HEK293 (cell line): ENCODE data around the gene TSSK3.

Source experiments
- HOXC10 ChIP-seq: sonication (generic); formaldehyde crosslinking; IDR thresholded peaks from 2 replicates; pipeline ENCODE4 v1.8.1; 2023; ENCODE audit warnings: mild to moderate bottlenecking, missing genetic modification reagents
- MYNN ChIP-seq: fragments of 450-650 bp; formaldehyde crosslinking; IDR thresholded peaks from 2 replicates; pipeline ENCODE4 v1.5.1; 2016; ENCODE audit warnings: missing biosample characterization, missing genetic modification characterization, borderline replicate concordance
- MZF1 ChIP-seq: fragments of 450-650 bp; formaldehyde crosslinking; IDR thresholded peaks from 2 replicates; pipeline ENCODE4 v1.5.1; 2017; ENCODE audit warnings: missing biosample characterization, missing genetic modification characterization, borderline replicate concordance
- PRDM10 ChIP-seq: fragments of 450-650 bp; formaldehyde crosslinking; IDR thresholded peaks from 2 replicates; pipeline ENCODE4 v1.5.1; 2016; ENCODE audit warnings: missing biosample characterization, missing genetic modification characterization
- SCRT2 ChIP-seq: fragments of 450-650 bp; formaldehyde crosslinking; IDR thresholded peaks from 2 replicates; pipeline ENCODE4 v1.5.1; 2016; ENCODE audit warnings: missing biosample characterization, missing genetic modification characterization
- ZBTB20 ChIP-seq: fragments of 450-650 bp; formaldehyde crosslinking; IDR thresholded peaks from 2 replicates; pipeline ENCODE4 v1.5.1; 2016; ENCODE audit warnings: missing biosample characterization, missing genetic modification characterization
- ZBTB21 ChIP-seq: fragments of 450-650 bp; formaldehyde crosslinking; IDR thresholded peaks from 2 replicates; pipeline ENCODE4 v1.5.1; 2017; ENCODE audit warnings: missing biosample characterization, missing genetic modification characterization
- ZNF155 ChIP-seq: fragments of 450-650 bp; formaldehyde crosslinking; IDR thresholded peaks from 2 replicates; pipeline ENCODE4 v1.5.1; 2016; ENCODE audit warnings: missing biosample characterization, missing genetic modification characterization
- ZNF16 ChIP-seq: fragments of 450-650 bp; formaldehyde crosslinking; IDR thresholded peaks from 2 replicates; pipeline ENCODE4 v1.5.1; 2016; ENCODE audit warnings: low read depth, missing biosample characterization, missing genetic modification characterization
- ZNF221 ChIP-seq: fragments of 450-650 bp; formaldehyde crosslinking; IDR thresholded peaks from 2 replicates; pipeline ENCODE4 v1.5.1; 2017; ENCODE audit warnings: missing biosample characterization, missing genetic modification characterization, borderline replicate concordance
- ZNF23 ChIP-seq: fragments of 450-650 bp; formaldehyde crosslinking; IDR thresholded peaks from 2 replicates; pipeline ENCODE4 v1.5.1; 2016; ENCODE audit warnings: missing biosample characterization, missing genetic modification characterization, borderline replicate concordance
- ZNF404 ChIP-seq: fragments of 450-650 bp; formaldehyde crosslinking; IDR thresholded peaks from 2 replicates; pipeline ENCODE4 v1.5.1; 2017; ENCODE audit warnings: missing biosample characterization, missing genetic modification characterization
- ZNF426 ChIP-seq: fragments of 450-650 bp; formaldehyde crosslinking; IDR thresholded peaks from 2 replicates; pipeline ENCODE4 v1.5.1; 2017; ENCODE audit warnings: missing biosample characterization, missing genetic modification characterization, mild to moderate bottlenecking, inconsistent platforms, moderate library complexity
- ZNF518A ChIP-seq: fragments of 450-650 bp; formaldehyde crosslinking; conservative IDR thresholded peaks from 2 replicates; pipeline ENCODE4 v1.5.1; 2016; ENCODE audit warnings: low read depth, missing biosample characterization, missing genetic modification characterization
- ZNF558 ChIP-seq: fragments of 450-650 bp; formaldehyde crosslinking; IDR thresholded peaks from 2 replicates; pipeline ENCODE4 v1.5.1; 2016; ENCODE audit warnings: missing biosample characterization, missing genetic modification characterization
- ZNF560 ChIP-seq: fragments of 450-650 bp; formaldehyde crosslinking; IDR thresholded peaks from 2 replicates; pipeline ENCODE4 v1.5.1; 2017; ENCODE audit warnings: missing biosample characterization, missing genetic modification characterization, borderline replicate concordance
- ZNF600 ChIP-seq: fragments of 450-650 bp; formaldehyde crosslinking; IDR thresholded peaks from 2 replicates; pipeline ENCODE4 v1.5.1; 2016; ENCODE audit warnings: missing biosample characterization, missing genetic modification characterization
- ZNF621 ChIP-seq: fragments of 450-650 bp; formaldehyde crosslinking; IDR thresholded peaks from 2 replicates; pipeline ENCODE4 v1.5.1; 2017; ENCODE audit warnings: missing biosample characterization, missing genetic modification characterization
- ZNF747 ChIP-seq: fragments of 450-650 bp; formaldehyde crosslinking; IDR thresholded peaks from 2 replicates; pipeline ENCODE4 v1.5.1; 2016; ENCODE audit warnings: missing biosample characterization, missing genetic modification characterization
- ZNF768 ChIP-seq: fragments of 450-650 bp; formaldehyde crosslinking; IDR thresholded peaks from 2 replicates; pipeline ENCODE4 v1.5.1; 2018; ENCODE audit warnings: missing biosample characterization, mild to moderate bottlenecking, missing genetic modification characterization
- ZNF785 ChIP-seq: fragments of 450-650 bp; formaldehyde crosslinking; IDR thresholded peaks from 2 replicates; pipeline ENCODE4 v1.5.1; 2016; ENCODE audit warnings: missing biosample characterization, missing genetic modification characterization
- ZNF830 ChIP-seq: fragments of 450-650 bp; IDR thresholded peaks from 2 replicates; pipeline ENCODE4 v1.5.0; 2018; ENCODE audit warnings: missing biosample characterization, missing genetic modification characterization, low read depth, mild to moderate bottlenecking, moderate library complexity
- ZNF843 ChIP-seq: fragments of 450-650 bp; formaldehyde crosslinking; IDR thresholded peaks from 2 replicates; pipeline ENCODE4 v1.5.1; 2016; ENCODE audit warnings: missing biosample characterization, missing genetic modification characterization
- TF ChIP-seq, protein P1 (sequence below): fragments of 450-650 bp; formaldehyde crosslinking; IDR thresholded peaks from 2 replicates; pipeline ENCODE4 v1.5.1; 2016; ENCODE audit warnings: missing biosample characterization, missing genetic modification characterization
- TF ChIP-seq, protein P2 (sequence below): fragments of 450-650 bp; formaldehyde crosslinking; IDR thresholded peaks from 2 replicates; pipeline ENCODE4; 2016; ENCODE audit warnings: missing biosample characterization, missing genetic modification characterization
- TF ChIP-seq, protein P3 (sequence below): fragments of 450-650 bp; IDR thresholded peaks from 2 replicates; pipeline ENCODE4 v1.5.1; 2018; ENCODE audit warnings: missing biosample characterization, mild to moderate bottlenecking, missing genetic modification characterization

The TSSK3 gene

GRCh38 chr1:32334864-32335534, 27.3 kb upstream of the TSSK3 start (continued):
- TF ChIP-seq, protein P1, sequence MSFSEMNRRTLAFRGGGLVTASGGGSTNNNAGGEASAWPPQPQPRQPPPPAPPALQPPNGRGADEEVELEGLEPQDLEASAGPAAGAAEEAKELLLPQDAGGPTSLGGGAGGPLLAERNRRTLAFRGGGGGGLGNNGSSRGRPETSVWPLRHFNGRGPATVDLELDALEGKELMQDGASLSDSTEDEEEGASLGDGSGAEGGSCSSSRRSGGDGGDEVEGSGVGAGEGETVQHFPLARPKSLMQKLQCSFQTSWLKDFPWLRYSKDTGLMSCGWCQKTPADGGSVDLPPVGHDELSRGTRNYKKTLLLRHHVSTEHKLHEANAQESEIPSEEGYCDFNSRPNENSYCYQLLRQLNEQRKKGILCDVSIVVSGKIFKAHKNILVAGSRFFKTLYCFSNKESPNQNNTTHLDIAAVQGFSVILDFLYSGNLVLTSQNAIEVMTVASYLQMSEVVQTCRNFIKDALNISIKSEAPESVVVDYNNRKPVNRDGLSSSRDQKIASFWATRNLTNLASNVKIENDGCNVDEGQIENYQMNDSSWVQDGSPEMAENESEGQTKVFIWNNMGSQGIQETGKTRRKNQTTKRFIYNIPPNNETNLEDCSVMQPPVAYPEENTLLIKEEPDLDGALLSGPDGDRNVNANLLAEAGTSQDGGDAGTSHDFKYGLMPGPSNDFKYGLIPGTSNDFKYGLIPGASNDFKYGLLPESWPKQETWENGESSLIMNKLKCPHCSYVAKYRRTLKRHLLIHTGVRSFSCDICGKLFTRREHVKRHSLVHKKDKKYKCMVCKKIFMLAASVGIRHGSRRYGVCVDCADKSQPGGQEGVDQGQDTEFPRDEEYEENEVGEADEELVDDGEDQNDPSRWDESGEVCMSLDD (tag by site-specific recombination) = peak; percentile 78
- TF ChIP-seq, protein P2, sequence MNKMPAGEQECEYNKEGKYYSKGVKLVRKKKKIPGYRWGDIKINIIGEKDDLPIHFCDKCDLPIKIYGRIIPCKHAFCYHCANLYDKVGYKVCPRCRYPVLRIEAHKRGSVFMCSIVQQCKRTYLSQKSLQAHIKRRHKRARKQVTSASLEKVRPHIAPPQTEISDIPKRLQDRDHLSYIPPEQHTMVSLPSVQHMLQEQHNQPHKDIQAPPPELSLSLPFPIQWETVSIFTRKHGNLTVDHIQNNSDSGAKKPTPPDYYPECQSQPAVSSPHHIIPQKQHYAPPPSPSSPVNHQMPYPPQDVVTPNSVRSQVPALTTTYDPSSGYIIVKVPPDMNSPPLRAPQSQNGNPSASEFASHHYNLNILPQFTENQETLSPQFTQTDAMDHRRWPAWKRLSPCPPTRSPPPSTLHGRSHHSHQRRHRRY (tag by site-specific recombination) = no peak
- TF ChIP-seq ZNF155 (tag by site-specific recombination) (no peak), ZNF518A (tag by site-specific recombination) (no peak), ZBTB21 (tag by site-specific recombination) (no peak), ZNF16 (tag by site-specific recombination) (no peak), ZNF768 (tag by site-specific recombination) (no peak), ZNF843 (tag by site-specific recombination) (no peak), ZNF560 (tag by site-specific recombination) (no peak), ZNF600 (tag by site-specific recombination) (peak; percentile 59; the same call in 1 of the 2 replicates), ZNF221 (tag by site-specific recombination) (no peak), ZNF830 (tag by site-specific recombination) (no peak), ZNF23 (tag by site-specific recombination) (no peak), ZNF558 (tag by site-specific recombination) (no peak), ZBTB20 (tag by site-specific recombination) (no peak; the same call in 1 of the 2 replicates), ZNF747 (tag by site-specific recombination) (no peak), ZNF426 (tag by site-specific recombination) (no peak), MYNN (tag by site-specific recombination) (no peak), ZNF621 (tag by site-specific recombination) (no peak), PRDM10 (tag by site-specific recombination) (peak; percentile 78), MZF1 (tag by site-specific recombination) (no peak), ZNF785 (tag by site-specific recombination) (peak; percentile 96), HOXC10 (CRISPR knock-in tag) (no peak), SCRT2 (tag by site-specific recombination) (no peak), ZNF404 (no peak)
- TF ChIP-seq, protein P3, sequence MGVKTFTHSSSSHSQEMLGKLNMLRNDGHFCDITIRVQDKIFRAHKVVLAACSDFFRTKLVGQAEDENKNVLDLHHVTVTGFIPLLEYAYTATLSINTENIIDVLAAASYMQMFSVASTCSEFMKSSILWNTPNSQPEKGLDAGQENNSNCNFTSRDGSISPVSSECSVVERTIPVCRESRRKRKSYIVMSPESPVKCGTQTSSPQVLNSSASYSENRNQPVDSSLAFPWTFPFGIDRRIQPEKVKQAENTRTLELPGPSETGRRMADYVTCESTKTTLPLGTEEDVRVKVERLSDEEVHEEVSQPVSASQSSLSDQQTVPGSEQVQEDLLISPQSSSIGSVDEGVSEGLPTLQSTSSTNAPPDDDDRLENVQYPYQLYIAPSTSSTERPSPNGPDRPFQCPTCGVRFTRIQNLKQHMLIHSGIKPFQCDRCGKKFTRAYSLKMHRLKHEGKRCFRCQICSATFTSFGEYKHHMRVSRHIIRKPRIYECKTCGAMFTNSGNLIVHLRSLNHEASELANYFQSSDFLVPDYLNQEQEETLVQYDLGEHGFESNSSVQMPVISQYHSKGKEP = no peak
